Activated CD4-positive, CD25-positive, alpha-beta regulatory T cell treated with anti-CD3 and anti-CD28 coated beads, Interleukin-2, amount 50 U/mL, for 72 hours (primary cell): ENCODE results near the gene NDE1.

Experiments
- DNase-seq: peaks from one replicate; pipeline ENCODE4 v3.0.0; 2021

Gene NDE1

GRCh38 chr16:15739950-15740349 lies 89.9 kb downstream of the NDE1 start:
- no peak for DNase-seq

DNA sequence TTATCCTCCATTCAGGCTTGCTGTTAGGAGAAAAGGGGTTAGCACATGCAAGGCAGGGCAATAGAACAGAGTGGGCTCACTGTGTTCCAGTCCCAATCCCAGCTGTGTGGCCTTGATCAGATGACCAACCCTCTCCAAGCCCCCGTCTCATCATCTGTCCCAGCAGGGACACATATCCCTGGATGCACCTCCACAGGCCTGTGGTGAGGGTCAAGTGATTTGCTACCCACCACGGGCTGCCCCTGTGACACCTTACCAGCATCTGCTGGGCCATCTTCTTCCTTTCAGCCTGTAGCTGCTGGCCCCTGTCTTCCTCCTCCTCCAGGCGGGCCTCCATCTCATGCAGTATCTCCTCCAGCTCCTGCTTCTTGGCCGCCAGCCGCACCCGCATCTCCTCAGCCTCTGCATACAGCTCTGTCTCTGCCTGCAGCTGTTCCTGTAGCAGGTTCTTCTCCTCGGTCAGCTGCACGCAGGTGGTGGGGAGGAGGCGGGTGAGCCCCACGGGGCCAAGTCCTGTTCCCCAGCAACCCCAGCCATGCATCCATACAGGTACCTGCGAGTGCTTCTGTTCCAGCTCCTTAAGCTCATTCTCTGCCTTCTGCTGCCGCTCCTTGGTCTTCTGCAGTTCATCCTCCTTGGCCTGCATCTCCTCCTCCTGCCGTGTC lies 91.3 kb downstream of the NDE1 start:
- no peak for DNase-seq

DNA sequence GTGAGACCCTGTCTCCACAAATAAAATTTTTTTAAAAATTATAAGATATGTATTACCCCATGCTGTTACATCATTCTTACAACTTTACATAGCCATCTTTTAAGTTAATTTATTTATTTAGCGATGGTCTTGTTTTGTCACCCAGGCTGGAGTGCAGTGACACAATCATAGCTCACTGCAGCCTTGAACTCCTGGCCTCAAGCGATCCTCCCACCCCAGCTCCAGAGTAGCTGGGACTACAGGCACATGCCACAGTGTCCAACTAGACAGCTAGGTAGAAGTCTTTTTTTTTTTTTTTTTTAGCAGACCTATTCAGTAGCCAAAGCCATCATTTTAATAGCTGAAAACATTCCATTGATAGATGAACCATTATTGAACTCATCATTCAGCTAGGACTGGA lies 92.7 kb downstream of the NDE1 start:
- DNase-seq, result no peak

DNA sequence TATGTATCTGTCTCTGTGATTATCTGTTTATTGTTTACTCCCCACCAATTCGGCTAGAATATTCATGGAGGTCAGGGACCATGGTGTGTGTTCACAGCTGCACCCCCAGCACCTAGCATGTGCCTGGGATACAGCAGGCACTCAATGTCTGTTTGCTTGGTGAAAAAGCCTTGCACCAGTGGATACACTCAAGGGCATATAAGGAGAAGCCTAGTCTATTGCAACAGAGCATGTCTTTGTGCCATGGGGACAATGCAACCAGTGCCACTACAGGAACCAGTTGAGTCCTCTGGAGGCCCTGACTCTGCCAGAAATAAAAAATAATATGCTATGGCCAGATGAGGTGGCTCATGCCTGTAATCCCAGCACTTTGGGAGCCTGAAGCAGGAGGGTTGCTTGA lies 93.6 kb downstream of the NDE1 start:
- no peak for DNase-seq

DNA sequence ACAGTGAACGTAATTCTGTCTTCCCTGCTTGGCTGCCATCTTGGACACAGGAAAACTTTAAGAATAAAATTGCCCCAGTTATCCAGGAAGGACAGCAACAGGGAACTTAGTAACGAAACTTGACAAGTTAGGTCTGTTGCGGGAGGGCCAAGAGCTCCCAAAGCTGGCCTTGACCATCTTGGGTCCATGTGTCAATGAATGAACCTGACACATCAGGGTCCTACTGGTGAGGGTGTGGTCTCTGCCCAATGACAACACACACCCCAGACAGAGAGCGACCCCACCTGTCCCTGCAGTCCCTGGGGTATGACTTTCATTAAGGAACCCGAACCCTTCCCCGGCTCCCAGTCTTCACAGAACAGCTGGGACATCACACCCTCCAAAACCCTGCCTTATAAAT lies 96.3 kb downstream of the NDE1 start:
- DNase-seq, result no peak

DNA sequence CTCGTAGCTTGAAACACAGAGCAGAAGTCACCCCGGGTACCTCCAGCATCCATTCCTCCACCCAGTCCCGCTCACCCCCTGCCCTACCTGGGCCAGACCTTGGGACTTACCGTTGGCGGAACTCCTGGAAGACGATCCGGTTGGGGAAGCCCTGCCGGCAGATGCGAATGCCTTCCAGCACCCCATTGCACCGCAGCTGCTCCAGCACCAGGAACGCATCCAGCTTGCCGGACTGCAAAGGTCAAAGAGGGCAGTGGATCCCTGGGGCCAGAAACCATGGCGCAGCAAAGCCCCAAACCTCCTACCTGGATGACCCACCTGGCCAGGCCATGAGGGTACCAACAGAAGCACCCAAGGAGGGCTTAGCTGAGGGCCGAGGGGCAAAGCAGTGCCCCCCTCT lies 97.9 kb downstream of the NDE1 start:
- DNase-seq, result no peak

GRCh38 chr16:15748654-15749053 lies 98.6 kb downstream of the NDE1 start:
- no peak for DNase-seq

GRCh38 chr16:15749371-15749770 lies 99.3 kb downstream of the NDE1 start:
- no peak for DNase-seq

DNA sequence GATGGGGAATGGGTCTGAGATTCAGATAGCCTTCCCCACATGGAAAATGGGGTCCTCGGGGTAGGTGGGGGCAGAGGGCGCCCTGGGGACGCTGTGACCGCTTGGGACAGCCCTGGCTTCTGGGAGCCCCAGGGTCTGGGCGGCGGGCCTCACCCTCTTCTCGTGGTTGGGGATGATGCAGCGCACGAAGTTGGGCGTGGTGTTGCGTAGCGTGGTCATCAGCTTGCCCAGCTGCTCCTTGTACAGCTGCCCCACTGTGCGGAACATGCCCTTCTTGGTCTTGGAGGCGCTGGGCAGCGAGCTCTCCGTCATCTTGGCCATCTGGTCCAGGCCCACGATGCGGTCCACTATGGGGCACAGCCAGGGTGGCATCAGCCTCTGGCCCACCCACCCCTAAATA lies 99.9 kb downstream of the NDE1 start:
- no peak for DNase-seq

GRCh38 chr16:15751940-15752339 lies 101.9 kb downstream of the NDE1 start:
- no peak for DNase-seq

DNA sequence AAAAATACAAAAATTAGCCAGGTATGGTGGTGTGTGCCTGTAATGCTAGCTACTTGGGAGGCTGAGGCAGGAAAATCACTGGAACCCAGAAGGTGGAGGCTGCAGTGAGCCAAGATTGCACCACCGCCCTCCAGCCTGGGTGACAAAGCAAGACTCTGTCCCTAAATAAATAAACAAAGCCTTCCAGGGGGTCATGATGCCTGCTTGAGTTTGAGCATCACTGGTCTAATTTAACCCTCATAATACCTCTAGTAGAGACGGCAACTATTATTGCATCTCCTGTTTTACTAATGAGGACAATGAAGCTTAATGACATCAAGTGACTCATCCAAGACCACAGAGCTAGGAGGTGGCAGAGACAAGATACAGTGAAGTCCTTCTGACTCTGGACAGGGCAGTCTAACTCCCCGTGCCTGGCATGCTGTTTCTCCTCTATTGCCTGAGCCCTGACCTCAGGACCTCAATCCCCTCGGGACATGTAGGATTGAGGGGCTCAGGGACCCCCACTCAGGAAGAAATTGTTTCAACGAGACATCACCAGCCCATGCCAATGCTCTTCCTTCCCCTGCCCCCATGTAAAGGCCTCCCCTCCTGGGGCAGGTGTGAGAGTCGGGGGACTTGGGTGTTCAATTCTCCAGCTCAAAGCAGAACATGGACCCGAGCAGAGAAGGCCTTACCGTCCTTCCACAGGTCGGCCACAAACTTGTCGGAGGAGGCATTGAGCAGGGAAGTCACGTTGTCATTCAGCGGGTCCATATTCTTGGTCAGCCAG lies 102.9 kb downstream of the NDE1 start:
- no peak for DNase-seq

DNA sequence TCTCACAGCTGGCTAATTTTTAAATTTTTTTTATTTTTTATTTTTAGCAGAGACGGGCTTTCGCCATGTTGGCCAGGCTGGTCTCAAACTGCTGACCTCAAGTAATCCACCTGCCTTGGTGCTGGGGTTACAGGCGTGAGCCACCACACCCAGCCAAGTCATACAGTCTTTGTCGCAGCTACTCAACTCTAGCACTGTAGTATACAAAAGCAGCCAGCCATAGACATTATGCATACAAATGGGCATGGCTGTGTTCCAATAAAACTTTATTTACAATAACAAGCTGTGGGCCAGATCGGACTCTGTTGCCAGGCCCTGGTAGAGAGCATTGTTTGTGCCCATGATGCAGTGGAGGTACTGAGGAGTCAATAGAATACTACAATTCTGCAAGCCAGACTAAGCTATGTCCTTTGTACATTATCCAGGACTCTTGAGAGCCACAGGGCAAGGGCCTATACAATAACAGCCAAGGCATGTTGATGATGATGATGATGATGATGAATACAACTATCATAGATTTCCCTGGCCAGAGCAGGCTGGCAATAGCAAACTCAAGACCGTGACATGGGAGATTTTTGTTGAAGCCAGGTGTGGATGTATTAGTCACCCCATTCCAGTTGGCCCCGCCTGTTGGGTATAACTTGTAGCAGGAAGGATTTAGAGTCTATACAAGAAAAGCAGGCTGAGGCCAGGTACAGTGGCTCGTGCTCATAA lies 104.9 kb downstream of the NDE1 start:
- no peak for DNase-seq

DNA sequence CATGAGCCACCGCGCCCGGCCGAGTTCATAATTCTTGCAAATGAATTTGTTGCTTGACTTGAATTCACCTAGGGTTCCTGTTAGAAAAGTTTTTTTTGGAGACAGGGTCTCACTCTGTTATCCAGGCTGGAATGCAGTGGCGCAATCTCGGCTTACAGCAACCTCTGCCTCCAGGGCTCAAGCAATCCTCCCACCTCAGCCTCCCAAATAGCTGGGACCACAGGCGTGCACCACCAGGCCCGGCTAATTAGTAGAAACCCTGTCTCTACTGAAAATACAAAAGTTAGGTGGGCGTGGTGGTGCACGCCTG lies 107.0 kb downstream of the NDE1 start:
- no peak for DNase-seq

GRCh38 chr16:15757630-15758251 lies 107.7 kb downstream of the NDE1 start:
- DNase-seq, result no peak

DNA sequence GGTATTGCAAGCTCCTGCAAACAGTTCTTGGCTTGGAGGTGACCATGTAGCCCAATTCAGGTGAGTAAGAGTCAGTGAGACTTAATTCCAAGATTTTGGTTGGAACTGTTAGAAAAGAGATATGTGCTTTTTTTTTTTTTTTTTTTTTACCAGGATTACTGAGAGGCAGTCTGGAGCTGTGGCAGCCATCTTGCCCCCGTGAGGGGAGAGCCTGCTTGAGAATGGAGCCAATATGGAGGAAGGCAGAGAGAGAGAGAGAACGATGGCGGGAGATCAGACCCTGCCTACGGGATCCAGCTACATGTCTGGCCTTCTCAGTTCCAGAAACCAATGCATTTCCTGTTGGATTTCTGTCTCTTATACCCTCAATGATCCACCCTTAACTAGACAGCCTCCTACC lies 109.0 kb downstream of the NDE1 start:
- DNase-seq, result no peak

DNA sequence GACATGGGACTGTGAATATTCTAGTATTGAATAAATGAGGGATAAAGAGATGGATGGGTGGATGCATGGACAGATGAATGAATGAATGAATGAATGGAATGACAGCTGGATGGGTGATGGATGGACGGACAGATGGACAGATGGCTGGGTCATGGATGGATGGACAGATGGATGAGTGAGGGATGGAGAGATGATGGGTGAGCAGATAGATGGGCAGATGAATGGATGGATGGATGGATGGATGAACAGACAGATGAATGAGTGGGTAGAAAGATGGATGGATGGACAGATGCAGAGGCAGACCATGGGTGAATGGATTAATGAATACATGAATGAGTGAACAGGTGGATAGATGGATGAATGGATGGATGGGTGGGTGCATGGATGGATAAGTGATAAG lies 110.1 kb downstream of the NDE1 start:
- DNase-seq, result no peak

GRCh38 chr16:15764112-15764511 lies 114.1 kb downstream of the NDE1 start:
- no peak for DNase-seq

- DNase-seq, result no peak
Measured at GRCh38 chr16:15765116-15765515, 115.1 kb downstream of the NDE1 start.

GRCh38 chr16:15765880-15766279 lies 115.8 kb downstream of the NDE1 start:
- DNase-seq, result no peak

GRCh38 chr16:15766918-15767317 lies 116.9 kb downstream of the NDE1 start:
- DNase-seq, result no peak

- no peak for DNase-seq
Measured at GRCh38 chr16:15768201-15768600, 118.2 kb downstream of the NDE1 start.

DNA sequence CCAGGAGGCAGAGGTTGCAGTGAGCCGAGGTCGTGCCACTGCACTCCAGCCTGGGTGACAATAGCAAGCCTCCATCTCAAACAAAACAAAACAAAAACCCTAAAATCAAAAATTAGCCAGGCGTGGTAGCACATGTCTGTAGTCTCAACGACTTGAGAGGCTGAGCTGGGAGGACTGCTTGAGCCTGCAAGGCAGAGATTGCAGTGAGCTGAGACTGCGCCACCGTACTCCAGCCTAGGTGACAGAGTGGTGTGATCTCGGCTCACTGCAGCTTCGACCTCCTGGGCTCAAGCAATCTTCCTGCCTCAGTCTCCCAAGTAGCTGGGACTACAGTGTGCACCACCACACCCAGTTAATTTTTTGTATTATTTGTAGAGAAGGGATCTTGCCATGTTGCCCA lies 119.2 kb downstream of the NDE1 start:
- DNase-seq, result no peak

GRCh38 chr16:15770107-15770506 lies 120.1 kb downstream of the NDE1 start:
- DNase-seq, result no peak

DNA sequence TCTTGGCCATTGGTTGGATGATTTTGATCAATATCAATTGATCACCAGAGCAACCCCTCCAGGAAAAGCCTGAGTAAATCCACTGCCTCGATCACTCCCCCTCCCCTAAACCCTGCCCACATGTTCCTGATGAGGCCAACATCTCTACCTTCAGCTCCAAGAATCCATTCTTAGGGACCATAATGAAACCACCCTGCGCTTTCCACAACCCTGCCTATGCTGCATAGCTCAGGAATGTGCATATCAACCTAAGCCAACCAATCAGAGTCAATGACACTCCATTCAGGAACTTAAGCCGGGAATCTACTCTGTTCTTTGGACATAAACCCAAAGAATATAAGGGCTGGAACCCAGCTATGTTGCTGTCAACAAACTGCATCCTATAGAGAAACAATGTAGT lies 120.5 kb downstream of the NDE1 start:
- no peak for DNase-seq
